ENCODE results near the gene DNAJC22.
"Not testable (repeated sequence)": the region's sequence is repeated elsewhere in the genome, so short reads cannot be mapped to it uniquely, and the experiment has no call there.

DNAJC22 gene

DNA sequence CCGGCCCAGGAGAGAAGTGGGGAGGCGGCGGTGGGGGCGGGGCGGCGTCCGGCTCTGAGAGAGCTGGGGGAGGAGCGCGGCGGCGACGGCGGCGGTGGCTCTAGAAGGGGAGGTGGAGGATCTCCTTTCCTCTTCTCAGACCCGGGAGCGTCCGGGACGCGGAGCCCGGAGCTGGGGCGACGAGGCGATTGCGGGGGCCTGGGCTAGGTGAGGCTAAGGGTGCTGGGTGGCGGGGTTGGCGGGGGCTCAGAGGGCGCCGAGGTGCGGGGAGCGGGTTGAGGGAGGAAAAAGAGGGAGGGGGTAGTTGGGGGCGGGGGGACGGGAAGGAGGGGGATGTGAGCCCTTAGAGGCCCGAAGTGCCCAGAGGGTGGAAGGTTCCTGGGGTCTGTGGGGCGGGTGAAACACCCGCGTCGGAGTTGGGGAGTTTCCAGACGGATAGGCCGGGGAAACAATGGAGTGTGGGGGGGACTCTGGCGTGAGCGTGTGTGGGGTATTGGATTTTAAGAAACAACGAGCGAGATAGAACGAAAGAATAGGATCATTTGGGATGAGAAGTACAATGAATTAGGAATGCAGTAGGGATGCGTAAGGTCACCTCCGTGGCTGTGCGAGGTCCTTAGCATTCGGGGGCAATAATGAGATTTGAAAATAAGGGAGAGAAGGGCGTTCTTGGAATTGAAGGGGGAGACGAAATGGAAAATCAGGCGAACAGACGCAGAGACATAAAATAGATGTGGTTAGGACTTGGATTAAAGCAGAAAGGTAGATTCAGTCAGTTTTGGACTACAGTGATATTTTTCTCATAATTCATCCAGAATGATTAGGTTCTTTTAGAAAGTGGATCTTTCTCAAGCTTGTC, 20.9 kb downstream of the DNAJC22 start, which contains the start of gene SPATS2:
Gene SPATS2 (plus strand): TSS at position 82 of the 859 bp plus-strand sequence. CDS start 93,551 bp downstream, outside the sequence.
- in situ Hi-C loops (cut with HindIII; ENCODE audit: low sequenced_read_pairs): loop anchor here (5.0 kb wide), 1 partner anchor 145 kb away; no protein-coding TSS in a partner anchor

DNA sequence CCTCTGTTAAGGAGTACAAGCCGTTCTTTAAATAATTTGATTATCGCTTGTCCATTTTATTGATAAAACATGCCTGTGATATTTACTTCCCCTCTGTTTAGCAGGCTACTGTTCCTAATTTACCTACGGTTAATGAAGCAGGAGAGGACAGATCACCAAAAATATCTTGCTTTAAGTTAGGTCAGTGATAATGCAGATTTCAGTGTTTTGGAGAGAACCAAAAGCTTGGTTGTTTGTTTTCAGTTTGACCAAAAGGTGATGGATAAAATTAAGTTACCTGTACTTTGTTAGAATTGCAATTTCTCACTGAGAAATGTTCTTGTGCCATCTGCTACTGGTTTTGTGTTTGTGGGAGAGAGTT, 21.5 kb downstream of the DNAJC22 start:
- in situ Hi-C loops (cut with HindIII; ENCODE audit: low sequenced_read_pairs): loop anchor here (5.0 kb wide), 1 partner anchor 144 kb away; no protein-coding TSS in a partner anchor

DNA sequence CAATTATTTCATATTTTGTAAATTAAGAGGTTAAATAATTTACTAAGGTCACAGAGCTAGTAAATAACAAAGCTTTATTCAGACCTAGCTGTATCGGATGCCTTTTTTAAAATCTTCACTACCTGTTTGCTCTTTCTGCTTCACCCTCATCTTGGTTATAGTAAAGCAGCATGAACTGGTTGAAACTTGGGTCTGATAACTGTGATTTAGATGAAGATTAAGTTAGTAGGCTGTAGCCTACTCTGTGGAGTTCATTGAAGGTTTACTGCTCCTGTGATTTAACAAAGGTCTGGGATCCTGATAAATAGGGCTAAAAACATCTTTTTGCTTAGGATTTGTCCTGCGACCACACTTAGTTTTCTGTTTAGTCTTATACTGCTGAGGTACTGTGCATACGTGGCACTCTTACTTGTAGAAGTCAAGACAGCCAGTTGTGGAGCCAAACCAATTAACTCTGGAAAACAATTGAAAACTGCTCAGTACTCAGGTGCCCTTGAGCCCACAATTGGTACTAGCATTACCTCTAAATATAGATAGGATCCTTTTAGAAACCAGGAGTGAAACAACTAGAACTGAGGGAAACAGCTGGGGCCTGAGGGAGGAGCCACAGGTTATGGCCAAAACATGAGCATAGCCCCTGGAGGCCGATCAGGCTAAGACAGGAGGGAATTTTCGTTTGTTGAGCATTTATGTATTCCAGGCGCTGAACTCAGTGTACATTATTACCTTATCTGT, 22.9 kb downstream of the DNAJC22 start:
- in situ Hi-C loops (cut with HindIII; ENCODE audit: low sequenced_read_pairs): loop anchor here (5.0 kb wide), 1 partner anchor 143 kb away; no protein-coding TSS in a partner anchor

DNA sequence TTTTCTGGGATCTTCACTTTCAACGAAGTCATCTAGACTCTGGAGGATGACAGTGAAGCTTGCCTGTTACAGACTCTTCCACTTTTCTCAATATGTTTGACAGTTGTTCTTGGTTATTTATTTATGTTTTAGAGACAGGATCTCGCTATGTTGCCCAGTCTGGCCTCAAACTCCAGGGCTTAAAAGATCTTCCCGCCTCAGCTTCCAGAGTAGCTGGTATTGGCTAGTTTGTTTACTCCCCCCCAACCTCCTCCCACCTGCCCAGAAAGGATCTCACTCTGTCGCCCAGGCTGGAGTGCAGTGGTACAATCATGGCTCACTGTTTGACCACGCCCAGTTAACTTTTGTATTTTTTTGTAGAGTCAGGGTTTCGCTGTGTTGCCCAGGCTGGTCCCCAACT, 23.9 kb downstream of the DNAJC22 start:
- in situ Hi-C loops (cut with HindIII; ENCODE audit: low sequenced_read_pairs): no loop called here

DNA sequence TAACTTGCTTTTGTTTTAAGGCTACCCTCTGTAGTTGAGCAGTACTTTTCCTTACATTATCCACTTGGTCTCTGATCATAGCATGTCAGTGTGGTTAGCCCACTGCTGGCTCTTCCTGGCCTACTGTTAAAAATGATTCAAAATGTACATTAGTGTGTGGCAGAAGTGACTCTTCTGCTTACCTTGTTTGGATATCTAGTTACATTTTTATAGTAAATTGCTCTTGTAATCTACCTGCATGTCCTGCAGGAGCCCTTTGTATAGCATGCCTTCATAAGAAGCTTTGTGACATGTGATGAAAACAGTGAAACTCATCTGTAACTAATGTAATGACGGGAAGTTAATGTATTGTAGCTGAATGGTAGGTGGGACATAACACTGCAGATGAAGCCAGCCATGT, 28.7 kb downstream of the DNAJC22 start:
- in situ Hi-C loops (cut with HindIII; ENCODE audit: low sequenced_read_pairs): no loop called here

DNA sequence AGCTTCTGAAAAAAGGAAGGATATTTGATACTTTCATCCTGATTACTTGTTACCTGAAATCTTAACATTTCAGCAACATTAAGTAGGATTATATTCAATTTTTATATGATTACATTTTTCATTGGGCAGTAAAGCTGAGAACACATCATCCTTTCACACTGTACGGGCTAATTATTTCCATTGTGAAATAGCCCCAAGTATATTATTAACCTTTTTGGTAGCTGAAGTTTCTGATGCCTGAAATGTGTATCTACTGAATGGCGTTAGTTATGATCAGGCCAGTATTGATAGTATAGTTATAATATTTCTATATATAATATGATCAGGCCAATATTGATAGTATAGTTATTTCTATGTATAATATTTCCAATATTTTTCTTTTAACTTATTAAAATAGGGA, 30.7 kb downstream of the DNAJC22 start:
- in situ Hi-C loops (cut with HindIII; ENCODE audit: low sequenced_read_pairs): no loop called here

DNA sequence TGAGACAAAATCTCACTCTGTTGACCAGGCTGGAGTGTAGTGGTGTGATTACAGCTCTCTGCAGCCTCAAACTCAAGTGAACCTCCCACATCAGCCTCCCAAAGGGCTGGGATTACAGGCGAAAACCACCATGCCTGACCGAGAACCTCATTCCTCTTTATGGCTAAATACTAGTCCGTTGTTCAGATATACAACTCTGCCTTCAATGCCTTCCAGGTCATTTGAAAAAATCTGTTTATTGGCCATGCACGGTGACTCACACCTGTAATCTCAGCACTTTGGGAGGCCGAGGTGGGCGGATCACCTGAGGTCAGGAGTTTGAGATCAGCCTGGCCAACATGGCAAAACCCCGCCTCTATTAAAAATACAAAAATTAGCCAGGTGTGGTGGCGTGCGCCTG, 33.5 kb downstream of the DNAJC22 start:
- in situ Hi-C loops (cut with HindIII; ENCODE audit: low sequenced_read_pairs): not testable (repeated sequence)

DNA sequence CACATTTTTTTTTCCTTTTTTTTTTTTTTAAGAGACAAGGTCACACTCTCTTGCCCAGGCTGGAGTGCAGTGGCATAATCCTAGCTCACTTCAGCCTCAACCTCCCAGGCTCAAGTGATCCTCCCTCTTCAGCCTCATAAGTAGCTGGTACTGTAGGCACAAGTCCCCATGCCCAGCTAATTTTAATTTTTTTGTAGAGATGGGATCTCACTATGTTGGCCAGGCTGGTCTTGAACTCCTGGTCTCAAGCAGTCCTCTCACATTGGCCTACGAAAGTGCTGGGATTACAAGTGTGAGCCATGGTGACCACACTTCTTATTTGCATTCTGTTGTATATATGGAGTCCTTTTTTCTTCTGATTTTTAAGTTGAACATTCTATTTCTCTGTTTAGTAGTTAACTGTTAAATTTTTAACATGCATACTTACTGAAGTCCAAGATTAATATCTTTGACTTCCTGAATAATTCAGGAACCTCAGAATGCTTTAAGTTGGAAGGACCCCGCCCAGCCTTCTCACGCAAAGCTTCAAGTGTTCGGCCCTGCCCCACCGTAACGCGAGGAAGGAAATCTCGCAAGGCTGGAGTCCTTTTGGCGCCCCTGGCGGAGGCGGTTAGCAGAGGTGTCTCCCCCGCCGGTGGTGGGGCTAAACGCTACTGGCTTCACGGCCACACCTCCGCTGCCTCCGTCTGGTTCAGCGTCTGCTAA, 42.1 kb downstream of the DNAJC22 start:
- in situ Hi-C loops (cut with HindIII; ENCODE audit: low sequenced_read_pairs): no loop called here

DNA sequence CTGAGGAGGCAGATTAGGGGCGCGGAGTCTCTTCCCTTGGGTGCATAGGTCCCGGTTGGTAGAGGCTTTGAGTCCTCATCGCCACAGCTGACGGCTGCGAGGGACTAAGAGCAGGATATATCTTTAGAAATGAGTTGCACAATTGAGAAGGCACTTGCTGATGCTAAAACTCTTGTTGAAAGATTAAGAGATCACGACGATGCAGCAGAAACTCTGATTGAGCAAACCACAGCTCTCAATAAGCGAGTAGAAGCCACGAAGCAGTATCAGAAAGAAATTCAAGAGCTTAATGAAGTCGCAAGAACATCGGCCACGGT, 42.7 kb downstream of the DNAJC22 start:
- in situ Hi-C loops (cut with HindIII; ENCODE audit: low sequenced_read_pairs): no loop called here

DNA sequence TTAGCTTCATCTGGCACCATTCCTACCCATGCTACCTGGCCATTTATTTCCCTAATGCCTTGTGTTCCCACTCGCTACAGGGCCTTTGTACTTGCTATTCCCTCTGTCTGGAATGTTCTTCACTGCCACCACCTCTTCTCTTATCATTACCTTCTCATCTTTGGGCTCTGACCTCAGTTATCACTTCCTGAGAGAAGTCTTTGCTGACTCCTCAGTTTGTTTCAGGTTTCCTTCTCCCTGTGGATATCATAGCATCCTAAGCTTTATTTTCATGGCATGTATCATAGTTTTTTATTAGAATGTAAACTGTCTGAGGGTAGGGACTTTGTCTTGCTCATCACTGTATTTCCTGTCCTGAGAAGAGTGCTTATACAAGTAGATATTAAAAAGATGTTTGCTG, 50.3 kb downstream of the DNAJC22 start:
- in situ Hi-C loops (cut with HindIII; ENCODE audit: low sequenced_read_pairs): no loop called here

DNA sequence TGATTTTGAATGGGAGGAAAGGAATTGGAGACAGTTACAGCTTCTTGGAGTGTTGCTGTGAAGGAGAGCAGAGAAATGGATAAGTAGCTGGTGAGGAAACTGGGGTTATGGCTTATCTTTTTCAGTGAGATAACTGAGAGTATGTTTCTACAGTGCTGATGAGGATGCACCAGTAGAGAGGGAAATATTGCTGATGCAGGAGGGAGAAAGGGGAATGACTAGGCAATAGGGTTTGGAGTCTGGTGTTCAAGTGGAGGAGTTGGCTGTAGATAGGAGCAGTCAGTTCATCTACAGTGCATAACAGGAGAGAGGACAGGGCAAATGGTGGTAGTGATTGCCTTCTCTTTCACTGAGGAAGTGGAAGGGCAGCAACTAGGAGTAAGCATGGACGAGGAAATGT, 53.6 kb downstream of the DNAJC22 start:
- in situ Hi-C loops (cut with HindIII; ENCODE audit: low sequenced_read_pairs): no loop called here
